HG02943 (cell line): ENCODE measurements around the gene PSMD1.

ENCODE experiments used
- ATAC-seq: cut with Tn5 transposase; IDR thresholded peaks from one replicate; pipeline ENCODE4 v1.9.1; 2021; ENCODE audit warnings: mild to moderate bottlenecking, low read depth, moderate library complexity; ENCODE audit not compliant: unreplicated experiment

PSMD1 gene

GRCh38 chr2:231198291-231199173, 141.9 kb downstream of the PSMD1 start, which contains the start of gene ARMC9:
Gene ARMC9, plus strand, starts transcription at chr2:231198631. Its CDS starts 7,608 bp downstream, at chr2:231206239.
- ATAC-seq: peak; percentile 91

GRCh38 chr2:231199219-231199618, 142.6 kb downstream of the PSMD1 start:
- ATAC-seq: no peak

- no peak for ATAC-seq
These were observed 144.3 kb downstream of the PSMD1 start for GRCh38 chr2:231200805-231201474.

- ATAC-seq: no peak
These were observed 144.8 kb downstream of the PSMD1 start for GRCh38 chr2:231201475-231201814.

- no peak for ATAC-seq
These were observed 146.4 kb downstream of the PSMD1 start for GRCh38 chr2:231203087-231203486.

GRCh38 chr2:231204146-231204545, 147.5 kb downstream of the PSMD1 start:
- no peak for ATAC-seq

- no peak for ATAC-seq
These were observed 147.9 kb downstream of the PSMD1 start for GRCh38 chr2:231204581-231204980.

- no peak for ATAC-seq
These were observed 151.1 kb downstream of the PSMD1 start for GRCh38 chr2:231207734-231208133.

GRCh38 chr2:231210782-231211181, 154.1 kb downstream of the PSMD1 start:
- no peak for ATAC-seq

GRCh38 chr2:231211486-231211885, 154.8 kb downstream of the PSMD1 start:
- no peak for ATAC-seq

GRCh38 chr2:231212329-231212845, 155.7 kb downstream of the PSMD1 start:
- ATAC-seq: no peak

GRCh38 chr2:231213931-231214642, 157.4 kb downstream of the PSMD1 start:
- ATAC-seq: no peak

GRCh38 chr2:231218366-231218765, 161.7 kb downstream of the PSMD1 start:
- ATAC-seq: no peak

- no peak for ATAC-seq
These were observed 162.6 kb downstream of the PSMD1 start for GRCh38 chr2:231219289-231219688.

- no peak for ATAC-seq
These were observed 165.1 kb downstream of the PSMD1 start for GRCh38 chr2:231221761-231222160.
